WTC11 (cell line): ENCODE results near the gene APOD. TPM values are rescaled to one million over a fixed set of nuclear protein-coding genes. Genes with fewer than 3 reads are reported as not detected.

Source experiments
- ATAC-seq: fragments of 200-7000 bp; cut with Tn5 transposase; 2 replicates; pipeline ENCODE4 v1.10.0; 2021; ENCODE audit warnings: mild to moderate bottlenecking, moderate library complexity
- CTCF ChIA-PET: fragments of 300-600 bp; sonication (Branson Sonifier 250); formaldehyde crosslinking; loops from one replicate; lab custom pipeline; 2021; ENCODE audit warnings: antibody characterized with exemption; lab: Charles Lee
- POLR2A ChIA-PET: fragments of 350-600 bp; sonication (Branson Sonifier 250); formaldehyde crosslinking; loops from one replicate; lab custom pipeline; 2021; ENCODE audit warnings: antibody characterized with exemption; lab: Charles Lee
- DNase-seq: peaks from one replicate; pipeline ENCODE4 v3.0.0; 2021; ENCODE audit warnings: low spot score
- H3K27ac Mint-ChIP-seq: 2 replicates; pipeline ENCODE4 v1.8.0; 2021; ENCODE audit warnings: mixed read lengths
- H3K27me3 Mint-ChIP-seq: 2 replicates; pipeline ENCODE4 v1.8.0; 2021; ENCODE audit warnings: low read depth, mild to moderate bottlenecking, moderate library complexity, mixed read lengths
- H3K36me3 Mint-ChIP-seq: 2 replicates; pipeline ENCODE4 v1.8.0; 2021; ENCODE audit warnings: mixed read lengths
- H3K4me1 Mint-ChIP-seq: 2 replicates; pipeline ENCODE4 v1.8.0; 2022; ENCODE audit warnings: mixed read lengths
- H3K4me3 Mint-ChIP-seq: 2 replicates; pipeline ENCODE4 v1.8.0; 2021; ENCODE audit warnings: mild to moderate bottlenecking, moderate library complexity, mixed read lengths
- H3K9me3 Mint-ChIP-seq: 2 replicates; pipeline ENCODE4 v1.8.0; 2021; ENCODE audit warnings: mixed read lengths
- ATF1 ChIP-seq: sonication (generic); formaldehyde crosslinking; IDR thresholded peaks from 2 replicates; pipeline ENCODE4 v1.8.1; 2023; ENCODE audit warnings: mild to moderate bottlenecking, moderate library complexity, missing genetic modification reagents
- E2F5 ChIP-seq: sonication (generic); formaldehyde crosslinking; IDR thresholded peaks from 2 replicates; pipeline ENCODE4 v1.8.1; 2022; ENCODE audit warnings: mild to moderate bottlenecking, moderate library complexity, missing genetic modification reagents
- ESRRA ChIP-seq: sonication (generic); formaldehyde crosslinking; IDR thresholded peaks from 2 replicates; pipeline ENCODE4 v1.8.1; 2022; ENCODE audit warnings: mild to moderate bottlenecking, missing genetic modification reagents, borderline replicate concordance
- FOXP1 ChIP-seq: sonication (generic); formaldehyde crosslinking; IDR thresholded peaks from 2 replicates; pipeline ENCODE4 v1.8.0; 2022; ENCODE audit warnings: missing genetic modification reagents, mild to moderate bottlenecking, moderate library complexity, borderline replicate concordance
- GRHL2 ChIP-seq: fragments of 250-450 bp; sonication (Bioruptor Pico); IDR thresholded peaks from 2 replicates; pipeline ENCODE4 v1.8.0; 2022; ENCODE audit warnings: mild to moderate bottlenecking, moderate library complexity; ENCODE audit not compliant: insufficient replicate concordance, severe bottlenecking
- GTF2I ChIP-seq: fragments of 250-450 bp; sonication (Bioruptor Pico); conservative IDR thresholded peaks from 2 replicates; pipeline ENCODE4 v1.4.0; 2021; ENCODE audit warnings: mild to moderate bottlenecking
- HMGA2 ChIP-seq: fragments of 250-450 bp; sonication (Bioruptor Pico); IDR thresholded peaks from 2 replicates; pipeline ENCODE4 v1.4.0; 2021; ENCODE audit warnings: mild to moderate bottlenecking, moderate library complexity
- JUN ChIP-seq: sonication (generic); formaldehyde crosslinking; IDR thresholded peaks from 2 replicates; pipeline ENCODE4 v1.8.0; 2023; ENCODE audit warnings: mild to moderate bottlenecking, missing genetic modification reagents
- KAT7 ChIP-seq: sonication (generic); formaldehyde crosslinking; IDR thresholded peaks from 2 replicates; pipeline ENCODE4 v1.8.1; 2023; ENCODE audit warnings: missing genetic modification reagents, mild to moderate bottlenecking, borderline replicate concordance
- MAX ChIP-seq: sonication (generic); formaldehyde crosslinking; IDR thresholded peaks from 2 replicates; pipeline ENCODE4 v1.8.0; 2022; ENCODE audit warnings: mild to moderate bottlenecking, missing genetic modification reagents
- MLX ChIP-seq: sonication (generic); formaldehyde crosslinking; IDR thresholded peaks from 2 replicates; pipeline ENCODE4 v1.8.1; 2023; ENCODE audit warnings: mild to moderate bottlenecking, missing genetic modification reagents, moderate library complexity
- NR1H2 ChIP-seq: sonication (generic); formaldehyde crosslinking; IDR thresholded peaks from 2 replicates; pipeline ENCODE4 v1.9.0; 2021; ENCODE audit warnings: mild to moderate bottlenecking, moderate library complexity, missing genetic modification reagents
- SMAD3 ChIP-seq: sonication (generic); formaldehyde crosslinking; IDR thresholded peaks from 2 replicates; pipeline ENCODE4 v1.8.0; 2022; ENCODE audit warnings: missing genetic modification reagents, mild to moderate bottlenecking, borderline replicate concordance
- USF1 ChIP-seq: sonication (generic); formaldehyde crosslinking; IDR thresholded peaks from 2 replicates; pipeline ENCODE4 v1.8.0; 2022; ENCODE audit warnings: mild to moderate bottlenecking, missing genetic modification reagents
- USF2 ChIP-seq: sonication (generic); formaldehyde crosslinking; IDR thresholded peaks from 2 replicates; pipeline ENCODE4 v1.8.1; 2023; ENCODE audit warnings: mild to moderate bottlenecking, missing genetic modification reagents, moderate library complexity
- ZBTB21 ChIP-seq: sonication (generic); formaldehyde crosslinking; IDR thresholded peaks from 2 replicates; pipeline ENCODE4 v1.8.1; 2023; ENCODE audit warnings: mild to moderate bottlenecking, missing genetic modification reagents, borderline replicate concordance
- ZBTB43 ChIP-seq: sonication (generic); formaldehyde crosslinking; IDR thresholded peaks from 2 replicates; pipeline ENCODE4 v1.8.1; 2023; ENCODE audit warnings: mild to moderate bottlenecking, missing genetic modification reagents
- ZNF263 ChIP-seq: sonication (generic); formaldehyde crosslinking; IDR thresholded peaks from 2 replicates; pipeline ENCODE4 v1.8.1; 2022; ENCODE audit warnings: low read depth, mild to moderate bottlenecking, moderate library complexity, missing genetic modification reagents
- ZNF317 ChIP-seq: sonication (generic); formaldehyde crosslinking; IDR thresholded peaks from 2 replicates; pipeline ENCODE4 v1.8.1; 2023; ENCODE audit warnings: low read depth, mild to moderate bottlenecking, moderate library complexity, missing genetic modification reagents, borderline replicate concordance
- ZNF396 ChIP-seq: fragments of 250-450 bp; sonication (Bioruptor Pico); IDR thresholded peaks from 2 replicates; pipeline ENCODE4 v1.8.0; 2021; ENCODE audit warnings: mild to moderate bottlenecking, moderate library complexity, borderline replicate concordance
- ZNF512 ChIP-seq: sonication (generic); formaldehyde crosslinking; IDR thresholded peaks from 2 replicates; pipeline ENCODE4 v1.8.1; 2022; ENCODE audit warnings: missing genetic modification reagents, borderline replicate concordance
- ZSCAN18 ChIP-seq: fragments of 250-450 bp; sonication (Bioruptor Pico); IDR thresholded peaks from 2 replicates; pipeline ENCODE4 v2.1.2; 2022; ENCODE audit warnings: mild to moderate bottlenecking, moderate library complexity
- total RNA-seq: library from RNA; stranded (reverse); gene quantifications from 3 replicates; pipeline ENCODE4 v1.2.3, GENCODE V29; 2021

The APOD gene
- total RNA-seq, 1 experiment from 2014 or later, result not detected

- ChIA-PET POLR2A (no interaction called here), CTCF (interaction anchor here (0.9 to 3.2 kb wide), 8 partner anchors 10 to 303 kb away, joined by 3 to 16 read pairs (median 4); partner anchors contain the start of genes PPP1R2 and XXYLT1)
- ATAC-seq (peak; percentile 81), DNase-seq (peak; percentile 61)
- H3K36me3 Mint-ChIP-seq, result no peaks in the 10 kb centered on the region
- no peak overlapping the region for H3K4me3 Mint-ChIP-seq
- no peaks in the 10 kb centered on the region for H3K9me3 Mint-ChIP-seq
- no peak overlapping the region for H3K27ac Mint-ChIP-seq
- TF ChIP-seq USF1 (CRISPR knock-in tag), result peak; percentile 31; the same call in 1 of the 2 replicates
- TF ChIP-seq ATF1 (CRISPR knock-in tag), result no peak
- peak; percentile 92; the same call in 1 of the 2 replicates for TF ChIP-seq MAX (CRISPR knock-in tag)
- peaks cover 21% of the 10 kb centered on the region for H3K27me3 Mint-ChIP-seq
- peaks cover 13% of the 10 kb centered on the region for H3K4me1 Mint-ChIP-seq
These were observed 27.4 kb downstream of the APOD start for GRCh38 chr3:195556390-195556789.

- TF ChIP-seq NR1H2 (CRISPR knock-in tag) (no peak), ZNF263 (no peak), SMAD3 (CRISPR knock-in tag) (no peak), ZNF512 (CRISPR knock-in tag) (no peak), ESRRA (CRISPR knock-in tag) (no peak), USF2 (CRISPR knock-in tag) (no peak), GRHL2 (CRISPR knock-in tag) (no peak), E2F5 (CRISPR knock-in tag) (no peak), HMGA2 (CRISPR knock-in tag) (no peak), ZNF317 (CRISPR knock-in tag) (no peak), JUN (CRISPR knock-in tag) (no peak), ZNF396 (CRISPR knock-in tag) (no peak)
- CTCF ChIA-PET, result interaction anchor here (1.6 to 3.2 kb wide), 2 partner anchors 23 to 284 kb away, joined by 4 to 16 read pairs; partner anchors contain the start of gene XXYLT1
- H3K9me3 Mint-ChIP-seq, result no peaks in the 10 kb centered on the region
- H3K27me3 Mint-ChIP-seq, result peaks cover 31% of the 10 kb centered on the region
- POLR2A ChIA-PET, result no interaction called here
- H3K4me1 Mint-ChIP-seq, result peaks cover 18% of the 10 kb centered on the region
- H3K36me3 Mint-ChIP-seq, result no peaks in the 10 kb centered on the region
- H3K4me3 Mint-ChIP-seq, result no peak overlapping the region
- DNase-seq (no peak), ATAC-seq (peak; percentile 83)
- H3K27ac Mint-ChIP-seq, result no peak overlapping the region
These were observed 28.6 kb downstream of the APOD start for GRCh38 chr3:195555110-195555509.

- no peak for TF ChIP-seq ESRRA (CRISPR knock-in tag)
- TF ChIP-seq KAT7 (CRISPR knock-in tag), result no peak
- no peak for TF ChIP-seq ZBTB43
- no peak for TF ChIP-seq GTF2I (CRISPR knock-in tag)
- TF ChIP-seq ZBTB21 (CRISPR knock-in tag), result no peak
- no peak for TF ChIP-seq FOXP1 (CRISPR knock-in tag)
- no peak for TF ChIP-seq ZSCAN18
- TF ChIP-seq MLX (CRISPR knock-in tag), result no peak
- POLR2A ChIA-PET, result no interaction called here
- Mint-ChIP-seq H3K9me3 (no peaks in the 10 kb centered on the region), H3K36me3 (no peaks in the 10 kb centered on the region), H3K4me3 (no peak overlapping the region), H3K27ac (no peak overlapping the region), H3K4me1 (peaks cover 21% of the 10 kb centered on the region), H3K27me3 (peaks cover 37% of the 10 kb centered on the region)
- DNase-seq (no peak), ATAC-seq (no peak)
- CTCF ChIA-PET, result interaction anchor here (3.2 kb wide), 1 partner anchor 283 kb away, joined by 16 read pairs; the partner anchor contains the start of gene XXYLT1
These were observed 29.3 kb downstream of the APOD start for GRCh38 chr3:195554458-195554857.
